Thyroid gland (tissue), 4 donors: Measurements from ENCODE around the gene RPGRIP1L.

Experiments
- POLR2A ChIP-seq, 2 donors: fragments of 450-650 bp; IDR thresholded peaks; one replicate each; pipeline ENCODE4 v1.6.1; 2017; ENCODE audit warnings: antibody characterized with exemption in 2 of 2, mild to moderate bottlenecking in 2 of 2, moderate library complexity in 1 of 2
- TF ChIP-seq, protein P1 (sequence below), 6 experiments: fragments of 200-600 bp in 3 of 6; fragments of 450-650 bp in 3 of 6; sonication (generic) in 3 of 6; IDR thresholded peaks; one replicate each; pipeline ENCODE4 v1.5.1; 2016 to 2019; ENCODE audit warnings: antibody characterized with exemption in 6 of 6, mild to moderate bottlenecking in 2 of 6, inconsistent platforms in 1 of 6, moderate library complexity in 1 of 6

DNA sequence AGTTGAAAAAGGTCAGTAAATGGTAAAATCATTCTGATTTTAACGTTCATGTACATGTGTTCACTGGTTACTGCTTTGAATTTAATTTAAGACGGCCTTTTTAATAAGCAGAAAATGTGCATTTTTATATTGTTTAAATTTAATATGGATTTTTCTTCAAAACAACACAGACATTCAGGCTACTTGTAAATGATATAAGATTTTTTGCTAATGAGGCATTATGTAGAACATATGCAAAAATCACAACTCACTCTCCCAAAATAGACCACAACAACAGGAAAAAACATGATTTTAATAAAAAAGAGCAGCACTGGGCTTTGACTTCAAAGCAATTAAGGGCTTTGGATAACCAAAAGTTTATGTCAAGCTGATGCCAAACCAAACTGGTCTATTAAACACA is 22.3 kb downstream of the RPGRIP1L start:
- TF ChIP-seq, protein P1, sequence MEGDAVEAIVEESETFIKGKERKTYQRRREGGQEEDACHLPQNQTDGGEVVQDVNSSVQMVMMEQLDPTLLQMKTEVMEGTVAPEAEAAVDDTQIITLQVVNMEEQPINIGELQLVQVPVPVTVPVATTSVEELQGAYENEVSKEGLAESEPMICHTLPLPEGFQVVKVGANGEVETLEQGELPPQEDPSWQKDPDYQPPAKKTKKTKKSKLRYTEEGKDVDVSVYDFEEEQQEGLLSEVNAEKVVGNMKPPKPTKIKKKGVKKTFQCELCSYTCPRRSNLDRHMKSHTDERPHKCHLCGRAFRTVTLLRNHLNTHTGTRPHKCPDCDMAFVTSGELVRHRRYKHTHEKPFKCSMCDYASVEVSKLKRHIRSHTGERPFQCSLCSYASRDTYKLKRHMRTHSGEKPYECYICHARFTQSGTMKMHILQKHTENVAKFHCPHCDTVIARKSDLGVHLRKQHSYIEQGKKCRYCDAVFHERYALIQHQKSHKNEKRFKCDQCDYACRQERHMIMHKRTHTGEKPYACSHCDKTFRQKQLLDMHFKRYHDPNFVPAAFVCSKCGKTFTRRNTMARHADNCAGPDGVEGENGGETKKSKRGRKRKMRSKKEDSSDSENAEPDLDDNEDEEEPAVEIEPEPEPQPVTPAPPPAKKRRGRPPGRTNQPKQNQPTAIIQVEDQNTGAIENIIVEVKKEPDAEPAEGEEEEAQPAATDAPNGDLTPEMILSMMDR (IDR thresholded peaks at IDR 0.05), result no peak
- no peak for TF ChIP-seq POLR2A (IDR thresholded peaks at IDR 0.05)
